Measurements from ENCODE around the gene RAB11B.
"Not testable (repeated sequence)": the region's sequence is repeated elsewhere in the genome, so short reads cannot be mapped to it uniquely, and the experiment has no call there.

RAB11B gene

DNA sequence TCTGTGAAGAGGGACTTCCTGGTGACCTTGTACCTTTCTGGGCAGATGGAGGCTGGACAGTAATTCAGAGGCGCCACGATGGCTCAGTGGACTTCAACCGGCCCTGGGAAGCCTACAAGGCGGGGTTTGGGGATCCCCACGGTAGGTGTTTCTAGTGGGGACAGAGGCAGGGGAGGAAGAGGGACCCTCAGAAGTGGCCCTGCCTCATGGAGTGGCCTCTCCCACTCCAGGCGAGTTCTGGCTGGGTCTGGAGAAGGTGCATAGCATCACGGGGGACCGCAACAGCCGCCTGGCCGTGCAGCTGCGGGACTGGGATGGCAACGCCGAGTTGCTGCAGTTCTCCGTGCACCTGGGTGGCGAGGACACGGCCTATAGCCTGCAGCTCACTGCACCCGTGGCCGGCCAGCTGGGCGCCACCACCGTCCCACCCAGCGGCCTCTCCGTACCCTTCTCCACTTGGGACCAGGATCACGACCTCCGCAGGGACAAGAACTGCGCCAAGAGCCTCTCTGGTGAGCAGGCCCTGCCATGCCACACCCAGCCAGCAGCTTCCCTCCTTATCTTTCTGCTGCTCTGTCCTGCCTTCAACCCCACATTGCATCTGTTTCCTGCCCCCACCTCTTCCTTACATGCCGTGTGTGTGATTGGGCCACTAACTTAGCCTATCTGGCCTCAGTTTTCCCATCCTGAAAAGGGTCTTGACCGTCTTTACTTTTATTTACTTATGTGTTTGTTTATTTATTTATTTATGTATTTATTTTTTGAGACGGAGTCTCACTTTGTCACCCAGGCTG is 19.0 kb upstream of the RAB11B start:
- DNase-seq: no peak

GRCh38 chr19:8373867-8374813 is 16.0 kb upstream of the RAB11B start:
- no peak for DNase-seq

DNA sequence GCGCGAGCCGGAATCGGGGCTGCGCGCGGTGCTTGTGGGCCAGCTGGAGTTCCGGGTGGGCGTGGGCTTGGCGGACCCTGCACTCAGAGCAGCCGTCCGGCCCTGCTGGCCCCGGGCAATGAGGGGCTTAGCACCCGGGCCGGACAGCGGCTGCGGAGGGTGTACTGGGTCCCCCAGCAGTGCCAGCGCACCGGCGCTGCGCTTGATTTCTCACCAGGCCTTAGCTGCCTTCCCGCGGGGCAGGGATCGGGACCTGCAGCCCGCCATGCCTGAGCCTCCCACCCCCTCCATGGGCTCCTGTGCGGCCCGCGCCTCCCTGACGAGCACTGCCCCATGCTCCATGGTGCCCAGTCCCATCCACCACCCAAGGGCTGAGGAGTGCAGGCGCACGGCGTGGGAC is 14.4 kb upstream of the RAB11B start:
- not testable (repeated sequence) for DNase-seq

- not testable (repeated sequence) for DNase-seq
Observed at GRCh38 chr19:8376373-8376974, 13.7 kb upstream of the RAB11B start.

- DNase-seq: no peak
Observed at GRCh38 chr19:8377598-8377997, 12.6 kb upstream of the RAB11B start.

DNA sequence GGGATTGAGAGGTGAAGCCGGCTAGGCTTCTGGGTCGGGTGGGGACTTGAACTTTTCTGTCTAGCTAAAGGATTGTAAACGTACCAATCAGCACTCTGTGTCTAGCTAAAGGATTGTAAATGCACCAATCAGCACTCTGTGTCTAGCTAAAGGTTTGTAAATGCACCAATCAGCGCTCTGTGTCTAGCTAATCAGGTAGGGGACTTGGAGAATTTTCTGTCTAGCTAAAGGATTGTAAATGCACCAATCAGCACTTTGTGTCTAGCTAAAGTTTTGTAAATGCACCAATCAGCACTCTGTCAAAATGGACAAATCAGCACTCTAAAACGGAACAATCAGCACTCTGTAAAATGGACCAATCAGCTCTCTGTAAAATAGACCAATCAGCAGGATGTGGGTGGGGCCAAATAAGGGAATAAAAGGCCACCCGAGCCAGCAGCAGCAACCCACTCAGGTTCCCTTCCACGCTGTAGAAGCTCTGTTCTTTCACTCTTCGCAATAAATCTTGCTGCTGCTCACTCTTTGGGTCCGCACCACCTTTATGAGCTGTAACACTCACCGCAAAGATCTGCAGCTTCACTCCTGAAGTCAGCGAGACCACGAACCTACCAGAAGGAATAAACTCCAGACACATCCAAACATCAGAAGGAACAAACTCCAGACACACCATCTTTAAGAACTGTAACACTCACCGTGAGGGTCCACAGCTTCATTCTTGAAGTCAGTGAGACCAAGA is 10.8 kb upstream of the RAB11B start:
- DNase-seq: not testable (repeated sequence)

GRCh38 chr19:8384569-8384968 is 5.6 kb upstream of the RAB11B start:
- not testable (repeated sequence) for DNase-seq

DNA sequence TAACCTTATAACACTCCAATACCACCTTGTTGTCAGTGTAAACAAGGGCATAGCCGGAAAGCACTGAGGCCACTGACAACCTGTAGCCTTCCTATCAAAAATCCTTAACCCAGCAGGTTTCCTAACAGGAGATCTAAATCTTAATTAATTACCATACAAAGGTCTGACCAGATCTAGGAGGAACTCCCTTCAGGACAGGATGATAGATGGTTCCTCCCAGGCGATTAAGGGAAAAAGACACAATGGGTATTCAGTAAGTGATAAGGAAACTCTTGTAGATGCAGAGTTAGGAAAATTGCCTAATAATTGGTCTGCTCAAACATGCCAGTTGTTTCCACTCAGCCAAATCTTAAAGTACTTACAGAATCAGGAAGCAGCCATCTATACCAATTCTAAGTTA is 5.1 kb upstream of the RAB11B start:
- not testable (repeated sequence) for DNase-seq

DNA sequence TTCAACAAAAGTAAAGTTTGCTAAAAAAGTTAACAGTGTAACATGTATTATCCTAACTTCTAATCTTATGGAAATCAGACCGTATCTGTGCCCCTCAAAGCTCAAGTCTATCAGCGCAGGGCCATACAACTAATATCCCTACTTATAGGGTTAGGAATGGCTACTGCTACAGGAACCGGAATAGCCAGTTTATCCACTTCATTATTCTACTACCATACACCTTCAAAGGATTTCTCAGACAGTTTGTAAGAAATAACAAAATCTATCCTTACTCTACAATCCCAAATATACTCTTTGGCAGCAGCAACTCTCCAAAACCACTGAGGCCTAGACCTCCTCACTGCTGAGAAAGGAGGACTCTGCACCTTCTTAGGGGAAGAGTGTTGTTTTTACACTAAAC is 4.6 kb upstream of the RAB11B start:
- not testable (repeated sequence) for DNase-seq

DNA sequence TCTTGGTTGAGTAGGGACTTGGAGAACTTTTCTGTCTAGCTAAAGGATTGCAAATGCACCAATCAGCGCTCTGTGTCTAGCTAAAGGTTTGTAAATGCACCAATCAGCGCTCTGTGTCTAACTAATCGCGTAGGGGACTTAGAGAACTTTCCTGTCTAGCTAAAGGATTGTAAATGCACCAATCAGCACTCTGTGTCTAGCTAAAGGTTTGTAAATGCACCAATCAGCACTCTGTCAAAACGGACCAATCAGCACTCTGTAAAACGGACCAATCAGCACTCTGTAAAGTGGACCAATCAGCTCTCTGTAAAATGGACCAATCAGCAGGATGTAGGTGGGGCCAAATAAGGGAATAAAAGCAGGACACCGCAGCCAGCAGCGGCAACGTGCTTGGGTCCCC is 3.7 kb upstream of the RAB11B start:
- not testable (repeated sequence) for DNase-seq

- DNase-seq: no peak
Observed at GRCh38 chr19:8386990-8387389, 3.2 kb upstream of the RAB11B start.

DNA sequence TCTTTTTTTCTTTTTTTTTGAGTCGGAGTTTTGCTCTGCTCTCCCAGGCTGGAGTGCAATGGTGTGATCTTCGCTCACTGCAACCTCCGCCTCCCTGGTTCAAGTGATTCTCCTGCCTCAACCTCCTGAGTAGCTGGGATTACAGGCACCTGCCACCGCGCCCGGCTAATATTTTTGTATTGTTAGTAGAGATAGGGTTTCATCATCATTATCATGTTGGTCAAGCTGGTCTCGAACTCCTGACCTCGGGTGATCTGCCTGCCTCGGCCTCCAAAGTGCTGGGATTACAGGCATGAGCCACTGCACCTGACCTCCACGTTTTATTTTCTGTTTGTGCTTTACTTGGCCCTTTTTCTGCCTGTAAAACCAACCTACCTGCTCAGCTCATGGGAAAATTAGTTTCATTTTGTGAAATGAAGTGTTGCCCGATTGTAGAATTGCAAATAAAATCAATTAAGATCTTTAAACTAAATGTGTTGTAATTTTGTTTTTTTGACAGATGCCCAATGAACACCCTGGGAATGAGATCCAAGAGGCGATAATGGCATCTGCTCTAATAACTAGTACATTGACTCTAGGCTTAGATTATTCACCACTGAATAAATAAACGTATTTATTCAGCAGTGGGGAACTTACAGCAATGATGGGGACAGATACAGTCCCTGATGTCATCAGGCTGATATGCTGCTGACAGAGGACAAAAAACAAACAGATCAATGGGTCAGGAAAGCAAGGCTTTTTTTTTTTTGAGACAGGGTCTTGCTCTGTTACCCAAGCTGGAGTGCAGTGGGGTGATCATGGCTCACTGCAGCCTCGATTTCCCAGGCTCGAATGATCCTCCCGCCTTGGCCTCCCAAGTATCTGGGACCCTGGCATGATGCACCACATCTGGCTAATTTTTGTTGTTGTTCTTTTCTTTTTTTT is 2.2 kb upstream of the RAB11B start:
- no peak for DNase-seq

- no peak for DNase-seq
Observed at GRCh38 chr19:8388612-8388958, 1.6 kb upstream of the RAB11B start.

- peak; percentile 98 for DNase-seq
Observed at GRCh38 chr19:8390617-8390981, 439 bp downstream of the RAB11B start.

DNA sequence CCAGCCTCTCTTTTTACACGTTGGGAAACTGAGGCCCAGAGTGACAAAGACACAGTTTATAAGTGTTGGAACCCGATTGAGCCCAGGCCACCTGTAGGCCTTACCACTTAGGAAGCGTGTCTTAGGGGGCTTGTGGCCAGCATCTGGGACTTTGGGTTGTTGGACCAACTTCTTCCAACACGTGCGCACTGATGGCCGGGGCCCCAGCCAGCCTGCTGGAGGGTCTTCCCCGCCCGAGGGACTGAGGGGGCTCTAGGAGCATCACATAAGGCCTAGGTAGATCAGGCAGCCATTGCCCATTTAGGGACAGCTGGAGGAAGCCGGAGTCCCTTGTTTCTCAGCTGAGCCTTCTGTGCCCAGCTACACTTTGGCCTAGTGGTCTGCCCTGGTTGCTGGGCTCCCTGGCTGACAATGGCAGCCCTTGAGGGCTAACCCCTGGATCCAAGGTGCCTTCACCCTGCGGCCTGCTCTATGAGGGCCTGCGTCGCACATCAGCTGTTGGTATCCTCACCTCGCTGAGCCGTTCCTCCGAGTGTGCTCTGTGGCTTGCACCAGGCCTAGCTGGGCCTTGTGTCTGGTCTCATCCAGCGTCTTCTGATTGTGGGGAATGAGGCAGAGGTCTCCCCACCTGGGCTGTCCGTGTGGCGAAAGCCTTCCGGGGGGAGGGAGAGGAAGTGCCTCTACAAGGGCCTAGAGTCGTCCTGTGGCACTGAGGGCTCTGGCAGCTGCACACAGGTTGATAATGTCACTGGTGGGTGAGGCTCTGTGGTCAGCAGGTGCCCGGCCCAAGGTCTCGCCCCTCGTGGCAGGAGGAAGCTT is 1.2 kb downstream of the RAB11B start:
- no peak for DNase-seq

GRCh38 chr19:8392017-8392591 is 1.9 kb downstream of the RAB11B start:
- DNase-seq: no peak

DNA sequence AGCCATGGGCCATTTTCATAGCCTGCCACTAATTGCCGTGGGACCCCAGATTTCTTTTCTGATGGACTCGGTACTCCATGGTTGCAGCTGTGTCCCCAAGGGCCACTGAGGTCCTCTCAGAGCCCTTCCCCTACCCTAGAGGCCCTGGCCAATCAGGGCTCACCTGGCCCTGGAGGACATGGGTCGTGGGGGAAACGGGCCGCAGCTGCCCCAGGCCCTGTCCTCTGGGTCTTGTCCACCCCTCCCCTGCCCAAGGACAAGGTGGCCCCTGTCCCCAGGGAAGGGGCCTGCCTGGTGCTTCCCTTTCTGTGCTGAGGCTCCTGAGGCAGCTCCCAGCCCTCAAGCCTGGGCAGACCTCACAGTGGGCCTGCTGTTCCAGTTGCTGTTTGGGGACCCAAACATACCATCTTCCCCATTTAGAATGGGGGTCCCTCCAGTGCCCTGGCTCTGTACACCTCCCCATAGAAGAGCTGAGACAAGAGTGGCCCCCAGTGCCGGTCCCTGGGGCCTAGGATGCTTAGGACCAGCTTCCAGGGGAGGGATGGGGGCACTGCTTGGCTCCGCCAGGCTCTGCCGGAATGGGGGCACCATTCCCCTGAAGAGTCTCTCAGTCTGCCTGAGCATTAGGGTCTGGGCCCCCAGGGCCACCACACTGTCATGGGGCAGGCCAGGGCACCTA is 3.2 kb downstream of the RAB11B start:
- no peak for DNase-seq

DNA sequence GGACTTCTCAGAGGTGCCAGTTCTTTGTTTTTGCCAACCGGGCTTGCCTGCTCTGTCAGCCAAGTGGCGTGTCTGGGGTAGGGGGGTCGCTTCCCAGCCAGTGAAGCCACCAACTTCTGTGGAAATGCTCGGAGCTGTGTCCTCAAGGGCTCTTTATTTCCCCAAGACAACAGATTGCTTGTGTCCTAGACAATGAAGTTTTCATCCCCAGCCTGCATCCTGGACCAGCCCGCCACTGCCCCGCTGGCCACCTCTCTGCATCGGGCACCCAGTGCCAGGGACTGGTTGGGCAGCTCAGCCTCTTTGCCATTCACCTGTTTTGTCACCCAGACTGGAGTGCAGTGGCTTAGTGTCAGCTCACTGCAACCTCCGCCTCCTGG is 3.7 kb downstream of the RAB11B start:
- DNase-seq: no peak

DNA sequence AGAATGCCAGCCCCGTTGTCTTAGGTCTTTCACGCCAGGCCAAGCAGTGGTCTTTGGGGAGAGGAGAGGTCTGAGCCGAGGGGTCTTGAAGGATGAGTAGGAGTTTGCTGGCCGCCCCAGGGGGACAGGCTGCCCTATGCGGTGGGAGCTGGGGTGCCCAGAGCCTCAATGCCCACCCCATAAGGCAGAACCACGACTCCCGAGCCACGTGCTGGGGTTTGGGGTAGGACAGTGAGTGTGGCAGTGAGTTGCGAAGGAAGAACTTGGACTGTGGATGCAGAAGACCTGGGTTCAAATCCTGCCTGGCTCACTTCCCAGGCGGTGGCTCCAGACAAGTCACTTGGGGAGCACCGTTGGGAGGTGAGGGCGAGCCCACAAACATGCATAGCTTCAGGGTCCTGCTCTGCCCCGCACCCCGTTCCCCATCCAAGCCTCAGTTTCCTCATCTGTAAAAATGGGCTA is 5.5 kb downstream of the RAB11B start:
- no peak for DNase-seq

GRCh38 chr19:8396185-8396562 is 6.0 kb downstream of the RAB11B start:
- DNase-seq: no peak
